ENCODE measurements around the gene ZNF778.

ZNF778 gene

DNA sequence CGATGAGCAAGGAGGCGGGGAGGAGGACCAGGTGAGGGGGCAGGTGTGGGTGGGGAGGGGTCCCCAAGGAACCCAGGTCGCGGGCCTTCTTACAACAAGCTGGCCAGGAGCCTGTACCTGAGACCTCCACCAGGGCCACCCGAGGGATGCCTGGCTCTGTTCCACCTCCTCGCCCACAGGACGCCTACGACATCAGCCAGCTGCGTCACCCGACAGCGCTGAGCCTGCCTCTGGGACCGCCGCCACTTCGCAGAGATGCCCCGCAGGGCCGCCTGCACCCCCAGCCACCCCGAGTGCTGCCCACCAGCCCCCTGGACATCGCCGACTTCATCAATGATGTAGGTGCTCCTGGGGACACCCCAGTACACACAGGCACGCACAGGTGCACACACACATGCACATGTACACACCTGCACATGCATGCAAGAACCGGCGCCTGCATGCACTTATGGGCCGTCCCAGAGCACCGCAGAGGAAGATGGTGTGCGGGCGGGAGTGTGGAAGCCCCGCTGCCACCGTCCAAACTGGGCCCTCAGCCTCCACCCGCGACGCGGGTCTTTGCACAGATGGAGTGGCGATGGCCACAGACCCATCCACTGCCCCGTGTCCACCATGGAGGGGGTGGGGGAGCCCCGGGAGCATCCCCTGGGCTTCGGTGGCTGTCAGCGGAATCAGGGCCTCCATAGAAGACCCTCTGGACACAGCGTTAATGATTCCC, 23.8 kb upstream of the ZNF778 start:
- Histone ChIP-seq H3K27ac (ENCODE audit: low read length) (no peak overlapping the region), H3K9ac (ENCODE audit: low read depth, low read length) (no peak overlapping the region), H3K4me3 (ENCODE audit: low read depth in 1 of 2, low read length in 2 of 2) (no peak overlapping the region), H4K20me1 (ENCODE audit: insufficient read depth, low read length) (peaks cover 6% of the 10 kb centered on the region), H3K27me3 (ENCODE audit: insufficient read depth, low read length, poor library complexity) (no peaks in the 10 kb centered on the region), H3K36me3 (ENCODE audit: insufficient read depth, low read length) (no peaks in the 10 kb centered on the region), H3K9me3 (ENCODE audit: insufficient read depth, low read length, severe bottlenecking) (no peaks in the 10 kb centered on the region), H3K79me2 (ENCODE audit: insufficient read depth, low read length) (no peaks in the 10 kb centered on the region), H3K4me2 (ENCODE audit: insufficient read depth, low read length) (no peak overlapping the region), H3K4me1 (ENCODE audit: insufficient read depth, low read length) (peaks cover 5% of the 10 kb centered on the region), H2AFZ (ENCODE audit: low read depth, low read length) (no peak overlapping the region)
- ATAC-seq (ENCODE audit: insufficient read depth, low read depth) (no peak), DNase-seq (no peak)
- no peak for TF ChIP-seq EZH2 (IDR thresholded peaks at IDR 0.05; ENCODE audit: borderline replicate concordance, low read depth, low read length, severe bottlenecking)
- TF ChIP-seq, protein P1, sequence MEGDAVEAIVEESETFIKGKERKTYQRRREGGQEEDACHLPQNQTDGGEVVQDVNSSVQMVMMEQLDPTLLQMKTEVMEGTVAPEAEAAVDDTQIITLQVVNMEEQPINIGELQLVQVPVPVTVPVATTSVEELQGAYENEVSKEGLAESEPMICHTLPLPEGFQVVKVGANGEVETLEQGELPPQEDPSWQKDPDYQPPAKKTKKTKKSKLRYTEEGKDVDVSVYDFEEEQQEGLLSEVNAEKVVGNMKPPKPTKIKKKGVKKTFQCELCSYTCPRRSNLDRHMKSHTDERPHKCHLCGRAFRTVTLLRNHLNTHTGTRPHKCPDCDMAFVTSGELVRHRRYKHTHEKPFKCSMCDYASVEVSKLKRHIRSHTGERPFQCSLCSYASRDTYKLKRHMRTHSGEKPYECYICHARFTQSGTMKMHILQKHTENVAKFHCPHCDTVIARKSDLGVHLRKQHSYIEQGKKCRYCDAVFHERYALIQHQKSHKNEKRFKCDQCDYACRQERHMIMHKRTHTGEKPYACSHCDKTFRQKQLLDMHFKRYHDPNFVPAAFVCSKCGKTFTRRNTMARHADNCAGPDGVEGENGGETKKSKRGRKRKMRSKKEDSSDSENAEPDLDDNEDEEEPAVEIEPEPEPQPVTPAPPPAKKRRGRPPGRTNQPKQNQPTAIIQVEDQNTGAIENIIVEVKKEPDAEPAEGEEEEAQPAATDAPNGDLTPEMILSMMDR (IDR thresholded peaks at IDR 0.05; ENCODE audit: borderline replicate concordance, extremely low read depth, low read length, poor library complexity, severe bottlenecking) = no peak

- Histone ChIP-seq H3K4me2 (ENCODE audit: insufficient read depth, low read length) (no peak overlapping the region), H3K4me1 (ENCODE audit: insufficient read depth, low read length) (peaks cover 5% of the 10 kb centered on the region), H3K4me3 (ENCODE audit: low read depth in 1 of 2, low read length in 2 of 2) (no peak overlapping the region), H3K9ac (ENCODE audit: low read depth, low read length) (no peak overlapping the region), H3K27me3 (ENCODE audit: insufficient read depth, low read length, poor library complexity) (no peaks in the 10 kb centered on the region), H3K36me3 (ENCODE audit: insufficient read depth, low read length) (no peaks in the 10 kb centered on the region), H3K9me3 (ENCODE audit: insufficient read depth, low read length, severe bottlenecking) (no peaks in the 10 kb centered on the region), H4K20me1 (ENCODE audit: insufficient read depth, low read length) (peaks cover 3% of the 10 kb centered on the region), H3K27ac (ENCODE audit: low read length) (no peak overlapping the region), H2AFZ (ENCODE audit: low read depth, low read length) (no peak overlapping the region), H3K79me2 (ENCODE audit: insufficient read depth, low read length) (no peaks in the 10 kb centered on the region)
- no peak for TF ChIP-seq EZH2 (IDR thresholded peaks at IDR 0.05; ENCODE audit: borderline replicate concordance, low read depth, low read length, severe bottlenecking)
- TF ChIP-seq, protein P1 (IDR thresholded peaks at IDR 0.05; ENCODE audit: borderline replicate concordance, extremely low read depth, low read length, poor library complexity, severe bottlenecking) = no peak
- no peak for ATAC-seq (ENCODE audit: insufficient read depth, low read depth)
- no peak for DNase-seq
Observed at GRCh38 chr16:89194340-89195311, 22.9 kb upstream of the ZNF778 start.

- no peak overlapping the region for H3K4me3 ChIP-seq (ENCODE audit: low read depth in 1 of 2, low read length in 2 of 2)
- no peaks in the 10 kb centered on the region for H3K9me3 ChIP-seq (ENCODE audit: insufficient read depth, low read length, severe bottlenecking)
- peaks cover 5% of the 10 kb centered on the region for H3K4me1 ChIP-seq (ENCODE audit: insufficient read depth, low read length)
- no peaks in the 10 kb centered on the region for H3K79me2 ChIP-seq (ENCODE audit: insufficient read depth, low read length)
- no peak overlapping the region for H3K4me2 ChIP-seq (ENCODE audit: insufficient read depth, low read length)
- H3K36me3 ChIP-seq (ENCODE audit: insufficient read depth, low read length) = no peaks in the 10 kb centered on the region
- H4K20me1 ChIP-seq (ENCODE audit: insufficient read depth, low read length) = peaks cover 2% of the 10 kb centered on the region; the same call in 1 of the 2 replicates
- H3K27ac ChIP-seq (ENCODE audit: low read length) = no peak overlapping the region
- ATAC-seq (ENCODE audit: insufficient read depth, low read depth) = no peak
- no peak overlapping the region for H2AFZ ChIP-seq (ENCODE audit: low read depth, low read length)
- H3K27me3 ChIP-seq (ENCODE audit: insufficient read depth, low read length, poor library complexity) = no peaks in the 10 kb centered on the region
- H3K9ac ChIP-seq (ENCODE audit: low read depth, low read length) = no peak overlapping the region
- DNase-seq = no peak
- TF ChIP-seq, protein P1 (IDR thresholded peaks at IDR 0.05; ENCODE audit: borderline replicate concordance, extremely low read depth, low read length, poor library complexity, severe bottlenecking) = no peak
Observed at GRCh38 chr16:89195521-89196171, 21.9 kb upstream of the ZNF778 start.
